RPMI8226 (cell line): ENCODE results near the gene COTL1.
A peak's percentile ranks its signal among the peaks of the same experiment; 100 is the strongest.

Experiments used
- DNase-seq: peaks from one replicate; pipeline ENCODE4 v3.0.0-alpha.2; 2015

COTL1 gene

DNA sequence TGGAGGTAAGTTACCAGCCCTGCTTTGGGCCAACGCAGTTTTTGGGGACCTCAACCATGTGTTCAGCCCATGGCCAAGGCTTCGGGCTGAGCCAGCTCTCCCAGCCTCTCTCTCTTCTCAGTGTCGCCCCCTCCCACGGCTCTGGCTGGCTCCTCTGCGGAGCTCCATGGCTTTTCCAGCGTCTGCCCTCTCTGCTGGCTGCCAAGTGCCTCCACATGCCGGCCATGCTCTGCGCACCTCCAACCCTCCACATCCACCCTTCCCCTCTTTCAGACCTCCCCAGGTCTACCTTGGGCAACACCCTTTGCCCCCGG is 23.2 kb downstream of the COTL1 start:
- no peak for DNase-seq

- DNase-seq, result peak; percentile 74
Measured at GRCh38 chr16:84593825-84594724, 23.8 kb downstream of the COTL1 start.

- DNase-seq, result no peak
Measured at GRCh38 chr16:84592718-84593117, 25.2 kb downstream of the COTL1 start.

GRCh38 chr16:84589975-84590719 is 27.7 kb downstream of the COTL1 start:
- no peak for DNase-seq

- DNase-seq, result no peak
Measured at GRCh38 chr16:84588991-84589390, 28.9 kb downstream of the COTL1 start.

- peak; percentile 57 for DNase-seq
Measured at GRCh38 chr16:84585886-84586285, 32.0 kb downstream of the COTL1 start.

DNA sequence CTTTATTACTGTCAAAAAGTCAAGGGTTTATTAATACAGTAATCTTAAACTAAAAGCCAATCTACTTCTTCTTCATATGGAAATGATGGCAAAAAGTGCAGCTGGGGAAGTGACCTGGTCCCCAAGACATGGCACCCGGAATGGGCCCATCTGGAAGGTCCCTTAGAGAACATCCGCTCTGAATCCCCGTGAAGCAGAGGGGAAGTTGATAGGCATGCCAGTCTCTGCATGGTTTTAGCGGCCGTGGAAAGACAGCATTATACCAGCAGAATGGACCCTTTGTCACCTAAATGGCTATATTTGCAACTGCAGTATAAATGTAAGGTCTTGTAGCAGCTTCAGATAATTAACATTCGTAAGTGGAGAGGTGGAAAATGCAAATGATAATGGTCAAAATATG is 32.4 kb downstream of the COTL1 start:
- no peak for DNase-seq

GRCh38 chr16:84584678-84585077 is 33.2 kb downstream of the COTL1 start:
- no peak for DNase-seq

- no peak for DNase-seq
Measured at GRCh38 chr16:84583995-84584394, 33.9 kb downstream of the COTL1 start.

- no peak for DNase-seq
Measured at GRCh38 chr16:84582958-84583516, 34.8 kb downstream of the COTL1 start.

- no peak for DNase-seq
Measured at GRCh38 chr16:84581158-84581557, 36.7 kb downstream of the COTL1 start.

GRCh38 chr16:84579936-84580335 is 37.9 kb downstream of the COTL1 start:
- DNase-seq, result no peak

DNA sequence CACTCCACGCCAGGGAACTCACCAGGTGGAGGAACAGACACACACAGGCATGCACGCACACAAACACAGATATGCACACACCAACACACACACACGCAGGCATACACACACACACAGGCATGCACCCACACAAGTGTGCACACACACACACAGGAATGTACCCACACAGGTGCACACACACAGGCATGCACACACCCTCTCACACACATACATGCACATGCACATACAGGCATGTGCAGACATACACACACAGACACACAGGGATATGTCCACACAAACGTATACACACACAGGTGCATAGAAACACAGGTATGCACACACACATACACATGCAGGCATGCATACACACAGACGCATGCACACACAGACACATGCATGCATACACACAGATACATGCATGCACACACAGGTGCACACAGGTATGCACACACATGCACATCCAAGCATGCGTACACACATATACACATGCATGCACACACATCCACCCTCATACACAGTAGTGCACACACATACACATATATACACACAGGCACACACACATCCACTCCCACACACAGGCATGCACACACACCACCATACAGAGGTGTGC is 39.2 kb downstream of the COTL1 start:
- DNase-seq, result no peak

- no peak for DNase-seq
Measured at GRCh38 chr16:84577034-84577803, 40.7 kb downstream of the COTL1 start.

GRCh38 chr16:84575914-84576313 is 42.0 kb downstream of the COTL1 start:
- no peak for DNase-seq

DNA sequence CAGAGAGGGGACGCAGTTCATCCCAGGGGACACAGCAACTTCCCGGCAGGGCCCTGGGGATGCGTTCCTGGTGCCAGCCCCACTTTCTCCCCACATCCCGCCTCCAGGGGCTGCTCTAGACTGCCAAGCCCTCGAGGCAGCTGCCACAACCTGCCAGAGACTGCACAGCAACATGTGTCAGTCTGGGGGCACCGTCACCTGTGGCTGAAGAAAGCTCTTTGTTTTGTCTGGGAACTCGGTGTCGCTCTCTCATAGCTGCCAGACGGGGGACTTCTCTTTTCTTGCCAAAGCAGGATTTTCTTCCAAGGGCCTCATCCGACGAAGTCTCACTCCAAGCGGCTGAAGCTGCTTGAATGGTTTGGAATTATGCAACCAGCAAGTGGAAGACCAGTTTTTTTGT is 43.7 kb downstream of the COTL1 start:
- no peak for DNase-seq

DNA sequence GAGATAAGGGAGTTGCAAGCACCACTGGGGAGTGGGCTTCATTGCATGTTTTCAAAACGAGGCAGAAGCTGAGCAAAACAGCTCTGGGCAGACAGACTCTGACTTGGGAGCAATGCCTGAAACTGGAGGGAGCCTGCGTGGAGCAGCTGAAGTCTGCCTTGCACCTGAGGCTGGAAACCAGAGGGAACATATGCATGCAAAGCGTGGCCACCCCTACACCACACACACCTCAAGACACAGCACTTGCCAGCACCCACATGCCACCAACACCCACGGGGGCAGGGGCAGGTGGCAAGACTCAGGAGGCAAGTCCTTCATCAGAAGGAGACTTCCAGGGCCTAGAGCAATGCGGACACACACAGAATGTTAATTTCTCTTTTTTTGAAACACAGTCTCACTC is 45.8 kb downstream of the COTL1 start:
- DNase-seq, result no peak

DNA sequence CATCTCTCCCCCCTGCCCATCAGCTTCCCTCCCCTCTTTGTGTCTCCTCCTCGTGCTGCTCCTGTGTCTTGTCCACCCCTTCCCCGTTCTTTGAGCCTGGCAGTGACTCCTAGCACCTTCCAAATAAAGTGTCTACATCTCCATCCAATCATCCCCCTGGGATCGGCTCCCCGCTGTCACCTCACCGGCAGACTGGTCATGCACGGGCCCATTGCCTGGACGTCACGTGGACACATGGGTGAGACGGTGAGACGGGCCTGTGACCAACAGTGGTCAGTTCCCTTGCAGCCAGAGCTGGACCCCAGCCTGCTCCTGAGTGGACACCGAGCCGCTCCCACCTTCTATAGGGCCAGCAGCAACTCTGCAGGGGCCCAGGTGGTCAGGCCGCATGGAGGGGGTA is 46.4 kb downstream of the COTL1 start:
- no peak for DNase-seq

DNA sequence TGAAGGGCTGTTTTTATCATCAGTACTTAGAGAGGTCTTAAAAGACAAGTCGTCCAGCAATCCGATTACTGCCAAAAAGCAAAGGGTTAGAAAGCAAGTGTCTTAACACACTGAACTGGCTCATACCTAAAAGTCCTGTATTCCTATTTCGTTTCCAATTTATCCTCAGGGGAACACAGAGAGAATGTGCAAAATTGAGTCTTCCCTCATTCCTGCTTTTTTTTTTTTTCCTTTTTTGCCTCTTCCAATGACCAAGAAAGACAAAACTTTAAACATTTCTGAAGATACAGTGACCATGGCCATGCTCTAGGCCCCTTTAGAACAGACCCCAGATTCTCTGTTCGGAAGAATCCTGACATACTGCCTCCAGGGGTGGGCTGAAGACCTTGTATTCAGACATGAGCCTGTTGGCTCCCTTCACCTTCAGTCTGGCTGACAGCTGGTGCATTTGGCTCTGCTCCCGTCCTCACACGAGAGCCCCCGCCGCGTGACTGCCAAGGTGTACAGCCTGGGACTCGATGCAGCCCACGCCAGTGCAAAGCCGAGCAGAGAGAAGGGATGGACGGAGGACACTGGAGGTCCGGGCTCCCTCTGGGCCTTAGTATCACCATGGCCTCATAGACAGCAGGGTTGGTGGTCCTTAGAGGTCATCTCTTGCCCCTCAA is 47.0 kb downstream of the COTL1 start:
- no peak for DNase-seq

DNA sequence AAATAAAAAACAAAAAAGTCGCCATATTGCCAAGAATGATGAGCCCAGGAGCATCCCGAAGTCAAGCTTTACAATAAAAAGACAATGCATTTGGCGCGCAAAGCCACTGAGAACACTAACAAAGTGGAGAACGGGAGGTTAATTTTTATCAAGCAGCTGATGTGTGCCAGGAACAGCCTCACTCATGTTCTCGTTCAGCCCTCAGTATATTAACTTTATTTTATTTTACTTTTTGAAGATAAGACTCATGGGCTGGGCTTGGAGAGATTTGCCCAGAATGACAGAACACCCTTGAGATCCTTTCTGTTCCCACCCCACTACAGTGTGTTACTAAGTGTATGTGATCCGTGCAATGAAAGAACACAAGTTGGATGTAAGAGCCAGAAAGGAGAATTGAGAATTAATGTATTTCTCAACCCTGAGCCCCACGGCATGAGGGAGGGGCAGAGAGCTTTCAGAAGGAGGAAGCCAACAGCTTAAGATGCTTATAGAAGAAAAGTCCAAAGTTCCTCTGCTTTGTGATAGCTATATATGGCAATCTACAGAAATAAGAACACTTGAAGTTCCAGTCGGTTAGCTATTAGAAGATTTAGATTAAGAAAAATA is 48.4 kb downstream of the COTL1 start:
- no peak for DNase-seq

- no peak for DNase-seq
Measured at GRCh38 chr16:84568066-84568465, 49.8 kb downstream of the COTL1 start.
